Amniotic stem cell (primary cell): ENCODE results near the gene RYR3.
A peak's percentile ranks its signal among the peaks of the same experiment; 100 is the strongest.

Experiments
- DNase-seq: peaks from one replicate; lab custom pipeline; 2025; lab: John Stamatoyannopoulos, UW

RYR3 gene

GRCh38 chr15:33310481-33311311 lies at the start of gene RYR3:
TSS of gene RYR3 (plus strand) at chr15:33310967. CDS start at chr15:33311046, 79 bp downstream.
- no peak for DNase-seq

- DNase-seq = no peak
Measured at GRCh38 chr15:33262306-33262705, 48.5 kb upstream of the RYR3 start.

- no peak for DNase-seq
Measured at GRCh38 chr15:33277689-33278088, 33.1 kb upstream of the RYR3 start.

- DNase-seq = peak; percentile 84
Measured at GRCh38 chr15:33278816-33279612, 31.8 kb upstream of the RYR3 start.

GRCh38 chr15:33279613-33280205 lies 31.1 kb upstream of the RYR3 start:
- peak; percentile 29 for DNase-seq

- DNase-seq = no peak
Measured at GRCh38 chr15:33282226-33283020, 28.3 kb upstream of the RYR3 start.

GRCh38 chr15:33283576-33283975 lies 27.2 kb upstream of the RYR3 start:
- no peak for DNase-seq

- DNase-seq = no peak
Measured at GRCh38 chr15:33284336-33284735, 26.4 kb upstream of the RYR3 start.

- DNase-seq = peak; percentile 46
Measured at GRCh38 chr15:33292717-33293307, 18.0 kb upstream of the RYR3 start.

- DNase-seq = no peak
Measured at GRCh38 chr15:33293713-33294334, 16.9 kb upstream of the RYR3 start.

GRCh38 chr15:33296050-33296449 lies 14.7 kb upstream of the RYR3 start:
- no peak for DNase-seq

- no peak for DNase-seq
Measured at GRCh38 chr15:33296856-33297255, 13.9 kb upstream of the RYR3 start.

- no peak for DNase-seq
Measured at GRCh38 chr15:33298631-33299030, 12.1 kb upstream of the RYR3 start.

- no peak for DNase-seq
Measured at GRCh38 chr15:33304924-33305323, 5.8 kb upstream of the RYR3 start.

GRCh38 chr15:33309602-33310276 lies 1.0 kb upstream of the RYR3 start:
- no peak for DNase-seq

GRCh38 chr15:33311312-33311971 lies 675 bp downstream of the RYR3 start:
- DNase-seq = no peak

GRCh38 chr15:33313491-33313890 lies 2.7 kb downstream of the RYR3 start:
- DNase-seq = no peak

GRCh38 chr15:33314069-33314468 lies 3.3 kb downstream of the RYR3 start:
- DNase-seq = no peak

GRCh38 chr15:33315044-33315443 lies 4.3 kb downstream of the RYR3 start:
- DNase-seq = no peak

- DNase-seq = no peak
Measured at GRCh38 chr15:33317896-33318295, 7.1 kb downstream of the RYR3 start.
